NT2/D1 (cell line): ENCODE results near the gene TACC3.

Source experiments
- DNase-seq: peaks from one replicate; pipeline ENCODE4 v3.0.0-alpha.2; 2011; ENCODE audit warnings: low read depth, low spot score
- H3K27me3 ChIP-seq: 2 replicates; pipeline ENCODE4 v1.6.0; 2011; ENCODE audit warnings: mild to moderate bottlenecking; ENCODE audit not compliant: insufficient read length, insufficient read depth
- H3K36me3 ChIP-seq: 2 replicates; pipeline ENCODE4 v1.6.1; 2011; ENCODE audit warnings: mild to moderate bottlenecking, low read length, mixed read lengths; ENCODE audit not compliant: insufficient read depth, insufficient read length
- H3K4me1 ChIP-seq: 2 replicates; pipeline ENCODE4 v1.5.1; 2011; ENCODE audit not compliant: insufficient read depth, insufficient read length
- H3K4me3 ChIP-seq: 2 replicates; pipeline ENCODE4 v1.5.1; 2011; ENCODE audit warnings: low read depth; ENCODE audit not compliant: insufficient read length
- H3K9ac ChIP-seq: 2 replicates; pipeline ENCODE4 v1.6.0; 2011; ENCODE audit warnings: low read depth; ENCODE audit not compliant: insufficient read length
- H3K9me3 ChIP-seq: 2 replicates; pipeline ENCODE4 v1.5.1; 2011; ENCODE audit warnings: mild to moderate bottlenecking, low read length; ENCODE audit not compliant: insufficient read depth
- SUZ12 ChIP-seq: IDR thresholded peaks from 2 replicates; pipeline ENCODE4 v1.6.1; 2011; ENCODE audit not compliant: insufficient read length, insufficient read depth; ENCODE audit errors: extremely low read depth
- YY1 ChIP-seq: IDR thresholded peaks from 2 replicates; pipeline ENCODE4 v1.6.1; 2011; ENCODE audit not compliant: insufficient read length, insufficient read depth
- ZNF274 ChIP-seq: IDR thresholded peaks from 2 replicates; pipeline ENCODE4 v1.6.1; 2011; ENCODE audit warnings: mild to moderate bottlenecking, low read depth, low read length

Gene TACC3

GRCh38 chr4:1758306-1759121, 37.2 kb downstream of the TACC3 start:
- Histone ChIP-seq H3K36me3 (no peaks in the 10 kb centered on the region), H3K9me3 (no peaks in the 10 kb centered on the region), H3K9ac (peak overlapping the region; percentile 3), H3K4me3 (no peak overlapping the region), H3K4me1 (peaks cover 49% of the 10 kb centered on the region), H3K27me3 (peaks cover 5% of the 10 kb centered on the region)
- DNase-seq = no peak
- no peak for TF ChIP-seq YY1
- no peak for TF ChIP-seq SUZ12
- no peak for TF ChIP-seq ZNF274

GRCh38 chr4:1759170-1759817, 38.0 kb downstream of the TACC3 start:
- Histone ChIP-seq H3K9me3 (no peaks in the 10 kb centered on the region), H3K4me3 (no peak overlapping the region), H3K36me3 (no peaks in the 10 kb centered on the region), H3K4me1 (peaks cover 46% of the 10 kb centered on the region), H3K27me3 (peaks cover 5% of the 10 kb centered on the region), H3K9ac (no peak overlapping the region)
- TF ChIP-seq ZNF274 = no peak
- no peak for TF ChIP-seq SUZ12
- no peak for TF ChIP-seq YY1
- no peak for DNase-seq

GRCh38 chr4:1759818-1760223, 38.5 kb downstream of the TACC3 start:
- peaks cover 40% of the 10 kb centered on the region for H3K4me1 ChIP-seq
- DNase-seq = no peak
- no peaks in the 10 kb centered on the region for H3K36me3 ChIP-seq
- H3K27me3 ChIP-seq = peaks cover 5% of the 10 kb centered on the region
- peak overlapping the region; percentile 21 for H3K9ac ChIP-seq
- H3K9me3 ChIP-seq = no peaks in the 10 kb centered on the region
- TF ChIP-seq ZNF274 (no peak), SUZ12 (no peak), YY1 (no peak)
- H3K4me3 ChIP-seq = no peak overlapping the region

- no peaks in the 10 kb centered on the region for H3K36me3 ChIP-seq
- peaks cover 40% of the 10 kb centered on the region for H3K4me1 ChIP-seq
- TF ChIP-seq YY1 (no peak), ZNF274 (no peak), SUZ12 (no peak)
- no peaks in the 10 kb centered on the region for H3K9me3 ChIP-seq
- peaks cover 5% of the 10 kb centered on the region for H3K27me3 ChIP-seq
- no peak overlapping the region for H3K4me3 ChIP-seq
- no peak overlapping the region for H3K9ac ChIP-seq
- DNase-seq = no peak
Measured at GRCh38 chr4:1760521-1761071, 39.3 kb downstream of the TACC3 start.

GRCh38 chr4:1761130-1761689, 39.9 kb downstream of the TACC3 start:
- no peak overlapping the region for H3K4me3 ChIP-seq
- H3K9me3 ChIP-seq = no peaks in the 10 kb centered on the region
- no peak overlapping the region for H3K9ac ChIP-seq
- H3K27me3 ChIP-seq = peaks cover 5% of the 10 kb centered on the region
- no peaks in the 10 kb centered on the region for H3K36me3 ChIP-seq
- DNase-seq = no peak
- peaks cover 46% of the 10 kb centered on the region for H3K4me1 ChIP-seq
- no peak for TF ChIP-seq ZNF274
- no peak for TF ChIP-seq SUZ12
- no peak for TF ChIP-seq YY1

GRCh38 chr4:1762264-1763010, 41.1 kb downstream of the TACC3 start:
- Histone ChIP-seq H3K4me3 (no peak overlapping the region), H3K4me1 (peaks cover 46% of the 10 kb centered on the region), H3K9me3 (no peaks in the 10 kb centered on the region), H3K9ac (peak overlapping the region; percentile 56), H3K27me3 (peaks cover 5% of the 10 kb centered on the region), H3K36me3 (no peaks in the 10 kb centered on the region)
- DNase-seq = no peak
- no peak for TF ChIP-seq ZNF274
- TF ChIP-seq YY1 = no peak
- TF ChIP-seq SUZ12 = no peak

GRCh38 chr4:1763070-1763549, 41.8 kb downstream of the TACC3 start:
- Histone ChIP-seq H3K36me3 (no peaks in the 10 kb centered on the region), H3K9ac (no peak overlapping the region), H3K27me3 (peaks cover 5% of the 10 kb centered on the region), H3K9me3 (no peaks in the 10 kb centered on the region), H3K4me1 (peaks cover 46% of the 10 kb centered on the region), H3K4me3 (no peak overlapping the region)
- no peak for DNase-seq
- TF ChIP-seq ZNF274 (no peak), SUZ12 (no peak), YY1 (no peak)
